Upper lobe of left lung (tissue), 4 donors: Measurements from ENCODE around the gene UBXN2A.

Experiments used
- CTCF ChIP-seq, 6 experiments: fragments of 450-650 bp in 4 of 6; fragments of 200-600 bp in 2 of 6; sonication (generic) in 2 of 6; IDR thresholded peaks; one replicate each; pipeline ENCODE4 v1.5.1; 2016 to 2019; ENCODE audit warnings: antibody characterized with exemption in 6 of 6
- EP300 ChIP-seq, 4 donors: sonication (generic); formaldehyde crosslinking; IDR thresholded peaks; one replicate each; pipeline ENCODE4 v1.5.1; 2017; ENCODE audit warnings: antibody characterized with exemption in 4 of 4, control low read depth in 2 of 4
- POLR2A ChIP-seq, 4 donors: fragments of 450-650 bp; IDR thresholded peaks; one replicate each; pipeline ENCODE4 v1.5.1; 2016 to 2017; ENCODE audit warnings: antibody characterized with exemption in 4 of 4, mild to moderate bottlenecking in 2 of 4
- POLR2AphosphoS5 ChIP-seq, 2 donors: sonication (generic); formaldehyde crosslinking; IDR thresholded peaks; one replicate each; pipeline ENCODE4 v1.5.1; 2017; ENCODE audit warnings: antibody characterized with exemption in 2 of 2

- TF ChIP-seq POLR2A (IDR thresholded peaks at IDR 0.05) (no peak), CTCF (IDR thresholded peaks at IDR 0.05) (no peak), POLR2AphosphoS5 (IDR thresholded peaks at IDR 0.05) (no peak), EP300 (IDR thresholded peaks at IDR 0.05) (no peak)
Measured at GRCh38 chr2:23944527-23944926, 4.3 kb downstream of the UBXN2A start.
